ACC112 (cell line): ENCODE measurements around the gene LYPD5.
"Not testable (repeated sequence)": the region's sequence is repeated elsewhere in the genome, so short reads cannot be mapped to it uniquely, and the experiment has no call there.

Experiments used
- H2AFZ ChIP-seq: fragments of 200-600 bp; sonication (generic); one replicate; pipeline ENCODE4 v1.6.0; 2017; ENCODE audit warnings: antibody characterized with exemption, low read length; ENCODE audit not compliant: unreplicated experiment
- H3K27ac ChIP-seq: fragments of 200-600 bp; sonication (generic); 2 replicates; pipeline ENCODE4 v1.5.1; 2014; ENCODE audit warnings: low read depth, mild to moderate bottlenecking, antibody characterized with exemption, low read length, moderate library complexity
- H3K27me3 ChIP-seq: fragments of 200-600 bp; sonication (generic); 2 replicates; pipeline ENCODE4 v1.6.1; 2014; ENCODE audit warnings: mild to moderate bottlenecking, antibody characterized with exemption, low read length, moderate library complexity, mixed read lengths; ENCODE audit not compliant: insufficient read depth
- H3K36me3 ChIP-seq: fragments of 200-600 bp; sonication (generic); 2 replicates; pipeline ENCODE4 v1.6.1; 2016; ENCODE audit warnings: mild to moderate bottlenecking, antibody characterized with exemption, low read length, moderate library complexity, mixed read lengths; ENCODE audit not compliant: insufficient read depth
- H3K4me1 ChIP-seq: fragments of 200-600 bp; sonication (generic); one replicate; pipeline ENCODE4 v1.6.1; 2016; ENCODE audit warnings: low read length, mixed read lengths; ENCODE audit not compliant: insufficient read depth, unreplicated experiment, control insufficient read depth
- H3K4me3 ChIP-seq: fragments of 200-600 bp; sonication (generic); 2 replicates; pipeline ENCODE4 v1.5.1; 2014; ENCODE audit warnings: mild to moderate bottlenecking, low read depth, low read length
- H3K79me2 ChIP-seq: fragments of 200-600 bp; sonication (generic); one replicate; pipeline ENCODE4 v1.6.0; 2016; ENCODE audit warnings: low read length; ENCODE audit not compliant: control insufficient read depth, unreplicated experiment, insufficient read depth

Gene LYPD5

DNA sequence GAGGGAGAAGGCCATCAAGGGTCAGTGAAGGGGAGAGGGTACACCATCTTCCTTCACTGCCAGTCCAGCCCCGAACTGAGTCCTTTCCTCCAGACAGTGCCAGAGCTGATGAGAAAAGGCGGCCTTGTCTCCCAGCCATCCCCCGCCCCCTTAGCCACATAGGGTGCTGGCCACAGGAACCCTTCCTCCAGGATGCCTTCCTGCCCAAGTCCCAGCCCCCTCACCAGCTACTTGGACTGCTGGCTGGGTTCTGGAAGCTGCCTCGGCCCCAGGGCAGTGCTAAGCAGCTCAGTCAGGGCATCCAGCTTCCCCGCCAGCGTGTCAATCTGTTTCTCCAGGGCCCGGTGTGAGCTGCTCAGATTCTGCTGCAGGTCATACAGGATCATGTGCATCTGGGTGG, 34.9 kb downstream of the LYPD5 start:
- no peaks in the 10 kb centered on the region for H3K79me2 ChIP-seq
- H3K27ac ChIP-seq, result no peak overlapping the region
- H3K4me3 ChIP-seq, result no peak overlapping the region
- no peaks in the 10 kb centered on the region for H3K36me3 ChIP-seq
- peaks cover 24% of the 10 kb centered on the region for H3K4me1 ChIP-seq
- H3K27me3 ChIP-seq, result no peaks in the 10 kb centered on the region
- H2AFZ ChIP-seq, result no peak overlapping the region

DNA sequence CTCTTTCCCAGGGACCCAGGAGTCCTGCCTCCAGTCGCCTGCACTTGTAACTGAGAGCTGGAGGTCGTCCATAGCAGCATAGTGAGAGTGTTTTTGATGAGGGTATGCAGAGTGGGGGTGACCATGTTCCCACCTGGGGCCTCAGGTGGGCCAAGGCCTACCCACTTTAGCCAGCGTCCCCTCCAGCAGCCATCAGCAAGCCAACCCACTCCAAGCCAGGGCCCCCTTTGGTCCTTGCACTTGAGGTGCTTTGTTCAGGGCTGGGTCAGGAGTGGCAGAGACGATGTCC, 35.5 kb downstream of the LYPD5 start:
- H3K27me3 ChIP-seq, result no peaks in the 10 kb centered on the region
- H2AFZ ChIP-seq, result no peak overlapping the region
- H3K4me1 ChIP-seq, result peaks cover 24% of the 10 kb centered on the region
- no peak overlapping the region for H3K4me3 ChIP-seq
- H3K79me2 ChIP-seq, result no peaks in the 10 kb centered on the region
- no peak overlapping the region for H3K27ac ChIP-seq
- H3K36me3 ChIP-seq, result no peaks in the 10 kb centered on the region

DNA sequence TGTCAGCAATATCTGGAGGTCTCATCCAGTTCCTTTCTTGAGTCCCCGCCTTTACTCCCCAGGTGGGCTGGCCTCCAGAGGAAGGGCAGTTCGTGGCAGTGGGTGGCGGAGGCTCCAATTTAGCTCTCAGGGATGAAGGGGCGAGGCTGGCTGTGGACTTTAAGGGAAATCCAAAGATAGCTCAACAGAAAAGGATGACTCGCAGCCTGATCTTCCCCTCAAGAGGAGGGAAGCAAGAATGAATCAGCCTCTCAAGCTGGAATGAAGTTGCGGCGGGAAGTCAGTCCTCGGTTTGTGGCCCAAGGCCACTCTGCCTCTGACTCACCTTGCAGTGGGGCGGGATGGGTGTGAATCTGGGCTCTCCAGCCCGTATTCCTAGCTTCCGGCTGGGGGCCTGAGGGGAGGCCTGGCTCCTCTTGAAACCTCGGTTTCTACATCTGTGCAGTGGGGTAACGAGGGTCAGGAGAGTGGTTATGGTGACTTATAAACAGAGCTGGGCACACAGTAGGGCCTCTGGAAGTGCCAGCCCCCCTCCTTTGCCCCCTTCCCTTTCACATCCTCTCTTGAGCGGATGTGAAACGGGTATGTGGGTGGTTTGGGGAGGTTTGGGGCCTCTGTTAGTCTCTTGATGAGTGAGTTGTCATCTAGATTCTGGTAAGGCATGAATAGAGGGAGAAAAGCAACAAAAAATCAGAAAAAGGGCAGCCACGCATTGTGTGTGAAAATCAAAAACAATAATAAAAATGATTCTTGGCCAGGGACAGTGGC, 37.0 kb downstream of the LYPD5 start:
- Histone ChIP-seq H3K27ac (peak overlapping the region; percentile 93), H3K36me3 (no peaks in the 10 kb centered on the region), H3K79me2 (no peaks in the 10 kb centered on the region), H3K4me3 (no peak overlapping the region), H3K27me3 (no peaks in the 10 kb centered on the region), H3K4me1 (peaks cover 29% of the 10 kb centered on the region), H2AFZ (no peak overlapping the region)

DNA sequence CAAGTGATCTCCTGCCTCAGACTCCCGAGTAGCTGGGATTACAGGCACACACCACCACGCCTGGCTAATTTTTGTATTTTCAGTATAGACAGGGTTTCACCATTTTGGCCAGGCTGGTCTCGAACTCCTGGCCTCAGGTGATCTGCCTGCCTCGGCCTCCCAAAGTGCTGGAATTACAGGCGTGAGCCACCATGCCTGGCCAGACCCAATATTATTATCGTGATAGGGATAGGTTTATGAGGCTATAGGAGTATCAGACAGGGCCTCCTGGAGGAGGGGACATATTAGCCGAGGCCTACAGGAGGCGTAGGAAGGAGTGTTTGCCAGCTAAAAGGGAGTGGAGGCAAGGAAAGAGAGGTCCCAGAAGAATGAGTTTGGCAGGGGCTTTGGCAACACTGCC, 37.6 kb downstream of the LYPD5 start:
- not testable (repeated sequence) for H3K4me3 ChIP-seq, H3K36me3 ChIP-seq, H3K79me2 ChIP-seq, H3K27me3 ChIP-seq, H2AFZ ChIP-seq
- H3K4me1 ChIP-seq, result peaks cover 29% of the 10 kb centered on the region
- peak overlapping the region; percentile 93 for H3K27ac ChIP-seq

- no peak overlapping the region for H3K4me3 ChIP-seq
- H3K27ac ChIP-seq, result peak overlapping the region; percentile 69
- no peak overlapping the region for H2AFZ ChIP-seq
- no peaks in the 10 kb centered on the region for H3K36me3 ChIP-seq
- H3K79me2 ChIP-seq, result no peaks in the 10 kb centered on the region
- H3K4me1 ChIP-seq, result peaks cover 36% of the 10 kb centered on the region
- H3K27me3 ChIP-seq, result no peaks in the 10 kb centered on the region
These were observed 38.7 kb downstream of the LYPD5 start for GRCh38 chr19:43763473-43763939.

- Histone ChIP-seq H3K27ac (peak overlapping the region; percentile 69), H2AFZ (no peak overlapping the region), H3K4me3 (no peak overlapping the region), H3K36me3 (no peaks in the 10 kb centered on the region), H3K79me2 (no peaks in the 10 kb centered on the region), H3K27me3 (no peaks in the 10 kb centered on the region), H3K4me1 (peaks cover 41% of the 10 kb centered on the region)
These were observed 39.4 kb downstream of the LYPD5 start for GRCh38 chr19:43762814-43763213.

GRCh38 chr19:43760941-43761340, 41.3 kb downstream of the LYPD5 start:
- no peak overlapping the region for H3K4me3 ChIP-seq
- H3K4me1 ChIP-seq, result peaks cover 55% of the 10 kb centered on the region
- no peak overlapping the region for H2AFZ ChIP-seq
- H3K27me3 ChIP-seq, result no peaks in the 10 kb centered on the region
- no peaks in the 10 kb centered on the region for H3K79me2 ChIP-seq
- H3K27ac ChIP-seq, result no peak overlapping the region
- H3K36me3 ChIP-seq, result no peaks in the 10 kb centered on the region

DNA sequence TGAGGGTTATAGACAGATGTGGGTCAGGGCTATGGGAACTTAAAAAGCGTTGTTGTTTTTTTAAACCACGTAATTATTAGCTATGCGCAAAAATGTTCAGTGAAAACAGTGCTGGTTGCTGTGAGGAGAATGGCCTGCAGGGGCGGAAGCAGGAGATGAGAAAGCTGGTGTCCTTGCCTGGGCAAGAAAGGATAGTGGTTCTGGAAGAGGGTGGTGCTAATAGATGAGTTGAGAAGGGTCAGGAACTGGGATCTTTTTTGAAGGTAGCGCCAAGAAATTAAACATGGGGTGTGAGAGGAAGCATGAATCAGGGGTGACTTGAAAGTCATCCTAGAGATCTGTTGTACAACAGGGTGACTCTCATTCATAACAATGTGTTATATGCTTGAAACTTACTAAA, 42.7 kb downstream of the LYPD5 start:
- H2AFZ ChIP-seq, result no peak overlapping the region
- H3K4me1 ChIP-seq, result peaks cover 43% of the 10 kb centered on the region

GRCh38 chr19:43755256-43755801, 46.9 kb downstream of the LYPD5 start:
- Histone ChIP-seq H3K36me3 (no peaks in the 10 kb centered on the region), H3K79me2 (peaks cover 21% of the 10 kb centered on the region), H3K27ac (peak overlapping the region; percentile 100)

More for the DNA sequence above, 42.7 kb downstream of the LYPD5 start:
- no peaks in the 10 kb centered on the region for H3K36me3 ChIP-seq
- H3K27ac ChIP-seq, result peak overlapping the region; percentile 65
- no peaks in the 10 kb centered on the region for H3K79me2 ChIP-seq
- no peak overlapping the region for H3K4me3 ChIP-seq
- no peaks in the 10 kb centered on the region for H3K27me3 ChIP-seq

DNA sequence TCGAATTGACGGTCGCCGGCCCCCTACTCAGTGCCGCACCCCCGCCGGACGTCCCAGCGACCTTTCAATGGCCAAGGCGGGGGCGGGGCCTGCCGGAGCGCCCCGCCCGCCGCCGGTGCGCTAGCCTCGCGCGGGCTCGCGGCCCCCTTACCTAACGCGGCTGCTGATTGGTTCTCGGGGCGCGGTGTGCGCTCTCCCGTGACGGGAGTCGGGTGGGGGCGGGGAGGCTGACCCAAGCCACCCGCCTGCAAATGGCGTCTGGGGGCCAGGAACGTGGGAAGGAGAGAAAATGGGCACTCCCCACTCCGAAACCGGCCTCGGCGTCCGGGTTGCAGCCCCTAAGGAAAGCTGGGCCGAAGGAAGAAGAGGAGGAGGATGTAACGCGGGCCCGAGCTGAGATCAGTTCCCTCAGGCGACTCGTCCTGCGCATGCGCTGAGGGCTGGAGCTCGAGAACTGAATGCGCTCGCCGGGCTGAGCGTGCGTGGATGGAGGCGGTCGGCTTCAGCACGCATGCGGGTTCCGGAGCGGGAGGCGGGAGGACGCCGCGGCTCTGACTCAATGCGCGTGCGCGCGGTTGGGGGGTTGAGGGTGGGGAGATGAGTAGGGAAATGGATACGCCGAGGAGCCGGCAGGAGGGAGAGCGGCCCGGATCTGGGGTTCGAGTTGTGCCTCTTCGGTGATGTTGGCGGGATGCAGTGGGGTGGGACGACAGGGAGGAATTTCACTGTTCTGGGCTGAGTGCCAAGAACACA, 47.6 kb downstream of the LYPD5 start, which contains the start of gene SMG9:
Gene SMG9 (minus strand): TSS at position 460 of the 753 bp plus-strand sequence. CDS start 4,221 bp downstream, outside the sequence.
- Histone ChIP-seq H3K27me3 (no peaks in the 10 kb centered on the region), H2AFZ (peak within 1 kb of the TSS; percentile 38), H3K36me3 (no peaks in the 10 kb centered on the region), H3K4me3 (peak within 1 kb of the TSS; percentile 91), H3K4me1 (peaks cover 46% of the 10 kb centered on the region), H3K27ac (peak within 1 kb of the TSS; percentile 100), H3K79me2 (peaks cover 26% of the 10 kb centered on the region)

More at GRCh38 chr19:43755256-43755801, 46.9 kb downstream of the LYPD5 start:
- H3K4me3 ChIP-seq, result peak overlapping the region; percentile 91
- H3K4me1 ChIP-seq, result peaks cover 46% of the 10 kb centered on the region
- H3K27me3 ChIP-seq, result no peaks in the 10 kb centered on the region
- H2AFZ ChIP-seq, result peak overlapping the region; percentile 38

DNA sequence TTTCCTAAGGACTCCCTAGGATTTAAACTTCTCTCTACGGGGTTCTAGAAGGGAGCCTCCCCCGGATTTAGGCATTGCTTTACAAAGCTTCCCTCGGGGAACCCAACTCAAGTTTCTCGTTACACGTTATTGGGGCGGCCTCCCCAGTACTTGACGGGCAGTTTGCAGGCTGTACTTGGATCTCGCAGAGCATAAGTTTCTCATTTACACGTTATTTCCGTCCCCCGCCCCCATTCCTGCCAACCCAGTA, 48.1 kb downstream of the LYPD5 start:
- Histone ChIP-seq H3K4me3 (peak overlapping the region; percentile 91), H3K4me1 (peaks cover 43% of the 10 kb centered on the region), H3K79me2 (peaks cover 26% of the 10 kb centered on the region), H3K36me3 (no peaks in the 10 kb centered on the region), H3K27ac (peak overlapping the region; percentile 100), H3K27me3 (no peaks in the 10 kb centered on the region), H2AFZ (no peak overlapping the region)
